Gastrocnemius medialis (tissue), 4 donors: ENCODE measurements around the gene GOLT1B. TPM values are rescaled to one million over a fixed set of nuclear protein-coding genes. Genes with fewer than 3 reads are reported as not detected.

Experiments
- ATAC-seq, 2 donors: fragments of 150-250 bp; one replicate each; pipeline ENCODE4 v1.9.1; 2016
- DNase-seq, 2 donors: peaks; one replicate each; pipeline ENCODE4 v3.0.0-alpha.2; 2019
- H3K27ac ChIP-seq, 4 donors: fragments of 200-600 bp; sonication (generic); 1 replicate in 1 of 4; 2 replicates in 3 of 4; pipeline ENCODE4 v1.5.1; 2016 to 2018; ENCODE audit warnings: mild to moderate bottlenecking in 2 of 4, moderate library complexity in 1 of 4
- H3K27me3 ChIP-seq, 3 donors: fragments of 200-600 bp; sonication (generic) in 2 of 3; 1 replicate in 1 of 3; 2 replicates in 2 of 3; pipeline versions ENCODE4 v1.5.1 to v1.6.0; 2016 to 2019; ENCODE audit warnings: mild to moderate bottlenecking in 1 of 3, moderate library complexity in 1 of 3
- H3K36me3 ChIP-seq, 2 donors: fragments of 200-600 bp; sonication (generic) in 1 of 2; one replicate each; pipeline ENCODE4 v1.5.1; 2017 to 2018
- H3K4me1 ChIP-seq, 2 donors: fragments of 200-600 bp; sonication (generic) in 1 of 2; one replicate each; pipeline ENCODE4 v1.5.1; 2016 to 2017; ENCODE audit warnings: mild to moderate bottlenecking in 2 of 2
- H3K4me3 ChIP-seq, 4 donors: fragments of 200-600 bp; sonication (generic) in 3 of 4; 1 replicate in 1 of 4; 2 replicates in 3 of 4; pipeline ENCODE4 v1.5.1; 2016 to 2019; ENCODE audit warnings: mild to moderate bottlenecking in 2 of 4
- H3K9me3 ChIP-seq, 3 donors: fragments of 200-600 bp; sonication (generic) in 2 of 3; 1 replicate in 1 of 3; 2 replicates in 2 of 3; pipeline ENCODE4 v1.5.1; 2016 to 2019
- CTCF ChIP-seq, 5 experiments: fragments of 450-650 bp in 3 of 5; fragments of 200-600 bp in 2 of 5; sonication (generic) in 2 of 5; IDR thresholded peaks in 4 of 5; conservative IDR thresholded peaks in 1 of 5; 1 replicate in 4 of 5; 2 replicates in 1 of 5; pipeline ENCODE4 v1.5.1; 2016 to 2019; ENCODE audit warnings: antibody characterized with exemption in 5 of 5, mild to moderate bottlenecking in 3 of 5, moderate library complexity in 3 of 5
- POLR2A ChIP-seq, 2 donors: fragments of 450-650 bp; IDR thresholded peaks; one replicate each; pipeline ENCODE4 v1.6.1; 2017; ENCODE audit warnings: antibody characterized with exemption in 2 of 2, mild to moderate bottlenecking in 2 of 2, moderate library complexity in 2 of 2
- in situ Hi-C, 4 donors: fragments of 200-750 bp; cut with MboI; loops; one replicate each; pipeline versions ENCODE4 v1.15.0 to v1.8.0; 2017; ENCODE audit warnings: low sequenced_read_pairs in 4 of 4
- intact Hi-C: fragments of 100-400 bp; cut with DNase I; formaldehyde crosslinking; loops from one replicate; pipeline ENCODE4 v1.15.1; 2023; ENCODE audit warnings: low total_unique reads
- total RNA-seq, 4 donors: library from RNA; depleted of rRNA; stranded (reverse); fragments of >200 nt; gene quantifications; one replicate each; pipeline versions ENCODE4 v1.1.0 to v1.2.3, GENCODE V29; 2016

Gene GOLT1B
- total RNA-seq, 4 donors from 2014 or later = 14.7 to 34.3 (median 27.0) TPM

- ATAC-seq (no peak), DNase-seq (no peak)
- Histone ChIP-seq H3K9me3 (no peaks in the 10 kb centered on the region), H3K4me1 (peaks cover 6 to 12% of the 10 kb centered on the region in 2 donors), H3K27ac (no peak overlapping the region), H3K4me3 (no peak overlapping the region), H3K36me3 (no peaks in the 10 kb centered on the region), H3K27me3 (no peaks in the 10 kb centered on the region)
- TF ChIP-seq POLR2A (IDR thresholded peaks at IDR 0.05) (no peak), CTCF (IDR thresholded peaks at IDR 0.05 in 4 of 5, conservative IDR thresholded peaks at IDR 0.05 in 1 of 5) (no peak)
- intact Hi-C loops (no loop called here), in situ Hi-C loops (no loop called here)
Measured at GRCh38 chr12:21547437-21547836, 45.8 kb downstream of the GOLT1B start.

- ATAC-seq = peak; percentile 90 to 96
- peak overlapping the region; percentile 64 to 82 (median 76) for H3K27ac ChIP-seq
Measured at GRCh38 chr12:21551841-21552465, 50.4 kb downstream of the GOLT1B start.

GRCh38 chr12:21552635-21553328 lies 51.2 kb downstream of the GOLT1B start:
- H3K9me3 ChIP-seq = no peaks in the 10 kb centered on the region
- intact Hi-C loops (no loop called here), in situ Hi-C loops (no loop called here)
- H3K27me3 ChIP-seq = no peaks in the 10 kb centered on the region
- H3K4me3 ChIP-seq = no peak overlapping the region
- peaks cover 16 to 26% of the 10 kb centered on the region in 2 donors for H3K4me1 ChIP-seq
- TF ChIP-seq CTCF (IDR thresholded peaks at IDR 0.05 in 4 of 5, conservative IDR thresholded peaks at IDR 0.05 in 1 of 5) (no peak), POLR2A (IDR thresholded peaks at IDR 0.05) (no peak)
- DNase-seq = no peak
- H3K36me3 ChIP-seq = no peaks in the 10 kb centered on the region
- ATAC-seq = peak in 1 of 2 donors; percentile 7
- H3K27ac ChIP-seq = peak overlapping the region; percentile 64 to 82 (median 76)

More at GRCh38 chr12:21551841-21552465, 50.4 kb downstream of the GOLT1B start:
- in situ Hi-C loops = no loop called here
- Histone ChIP-seq H3K27me3 (no peaks in the 10 kb centered on the region), H3K4me3 (peak overlapping the region in 1 of 4 donors; percentile 11), H3K9me3 (no peaks in the 10 kb centered on the region), H3K4me1 (peaks cover 16 to 26% of the 10 kb centered on the region in 2 donors), H3K36me3 (no peaks in the 10 kb centered on the region)
- no peak for TF ChIP-seq CTCF (IDR thresholded peaks at IDR 0.05 in 4 of 5, conservative IDR thresholded peaks at IDR 0.05 in 1 of 5)
- intact Hi-C loops = no loop called here
- DNase-seq = peak; percentile 6 to 52

- Histone ChIP-seq H3K27ac (peak overlapping the region; percentile 64 to 82 (median 76)), H3K9me3 (no peaks in the 10 kb centered on the region), H3K4me1 (peaks cover 16 to 26% of the 10 kb centered on the region in 2 donors), H3K36me3 (no peaks in the 10 kb centered on the region), H3K4me3 (no peak overlapping the region), H3K27me3 (no peaks in the 10 kb centered on the region)
- ATAC-seq (peak in 1 of 2 donors; percentile 81), DNase-seq (peak in 1 of 2 donors; percentile 44)
- intact Hi-C loops (no loop called here), in situ Hi-C loops (no loop called here)
- TF ChIP-seq POLR2A (IDR thresholded peaks at IDR 0.05) = no peak
- no peak for TF ChIP-seq CTCF (IDR thresholded peaks at IDR 0.05 in 4 of 5, conservative IDR thresholded peaks at IDR 0.05 in 1 of 5)
Measured at GRCh38 chr12:21553329-21553675, 51.7 kb downstream of the GOLT1B start.
